ENCODE data around the gene GARNL3. TPM values are rescaled to one million over a fixed set of nuclear protein-coding genes. Genes with fewer than 3 reads are reported as not detected.

The GARNL3 gene
- total RNA-seq, 1 donor from 2014 or later = 7.4 TPM

DNA sequence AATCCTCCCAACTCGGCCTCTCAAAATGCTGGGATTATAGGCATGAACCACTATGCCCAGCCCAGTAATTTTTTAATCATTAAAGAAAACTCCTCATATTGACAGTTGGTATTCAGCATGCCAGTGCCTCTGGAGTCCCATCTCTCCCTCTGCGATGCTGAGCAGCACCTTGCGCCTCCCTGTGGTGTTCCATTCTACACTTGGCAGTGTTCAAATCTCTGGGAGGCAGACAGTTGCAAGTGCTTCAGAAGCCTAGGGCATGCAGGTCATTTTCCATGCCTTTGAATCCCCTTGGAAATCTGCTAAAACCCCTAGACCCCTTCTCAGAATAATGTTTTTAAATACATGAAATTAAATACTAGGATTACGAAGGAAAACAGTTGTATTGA lies 41.3 kb downstream of the GARNL3 start:
- ATAC-seq (no peak), DNase-seq (ENCODE audit: low spot score) (no peak)

DNA sequence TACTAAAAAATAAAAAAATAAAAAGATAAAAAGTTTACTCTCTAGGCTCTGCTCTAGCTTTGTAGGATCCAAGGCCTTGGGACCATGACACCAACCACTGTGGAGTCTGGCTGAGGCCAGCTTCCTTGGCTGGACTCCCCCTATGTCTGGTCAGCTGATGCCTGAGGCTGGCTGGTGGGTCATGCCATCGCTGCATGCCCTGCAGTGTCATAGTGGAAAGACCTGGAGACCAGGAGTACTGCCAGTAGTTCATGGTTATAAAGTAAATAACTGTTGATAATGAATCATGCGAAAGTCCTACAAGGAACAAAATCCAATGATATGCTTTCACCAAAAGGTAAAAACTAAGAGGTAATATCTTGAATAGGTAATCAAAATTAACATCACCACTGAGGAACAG lies 43.2 kb downstream of the GARNL3 start:
- ATAC-seq (peak; percentile 79), DNase-seq (ENCODE audit: low spot score) (peak; percentile 94)

DNA sequence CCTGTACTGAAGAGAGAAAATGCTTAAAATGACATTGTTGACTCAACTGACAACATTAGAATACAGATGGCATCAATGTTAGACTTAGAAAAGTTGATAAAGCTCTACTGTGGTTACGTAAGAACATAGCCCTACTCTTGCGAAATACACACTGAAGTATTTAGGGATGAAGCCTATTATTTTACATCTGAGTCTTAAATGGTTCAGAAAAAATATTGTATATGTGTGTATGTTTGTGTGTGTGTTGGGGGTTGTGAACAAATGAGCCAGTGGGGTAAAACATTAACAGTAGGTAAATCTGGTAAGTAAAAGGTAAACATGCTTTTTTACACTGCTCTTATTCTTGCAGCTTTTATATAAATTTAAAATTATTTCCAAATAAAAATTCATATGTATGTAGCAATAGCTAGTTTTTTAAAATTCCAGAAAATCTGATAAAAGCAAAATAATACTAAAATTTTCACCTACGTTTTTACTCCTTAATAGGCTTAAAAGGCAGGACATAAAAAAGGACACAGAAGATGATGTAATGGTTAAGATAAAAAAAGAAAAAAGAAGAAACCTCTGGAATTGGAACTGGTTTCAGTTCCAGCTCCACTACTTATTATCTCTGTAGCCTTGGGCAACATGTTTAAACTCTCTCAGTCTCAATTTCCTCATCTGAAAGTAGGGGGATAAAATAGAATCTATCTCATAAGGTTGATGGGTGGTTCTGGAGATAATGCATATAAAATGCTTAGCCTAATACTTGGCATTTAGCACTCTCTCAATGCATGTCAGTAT lies 44.3 kb downstream of the GARNL3 start:
- ATAC-seq (peak; percentile 32), DNase-seq (ENCODE audit: low spot score) (no peak)

DNA sequence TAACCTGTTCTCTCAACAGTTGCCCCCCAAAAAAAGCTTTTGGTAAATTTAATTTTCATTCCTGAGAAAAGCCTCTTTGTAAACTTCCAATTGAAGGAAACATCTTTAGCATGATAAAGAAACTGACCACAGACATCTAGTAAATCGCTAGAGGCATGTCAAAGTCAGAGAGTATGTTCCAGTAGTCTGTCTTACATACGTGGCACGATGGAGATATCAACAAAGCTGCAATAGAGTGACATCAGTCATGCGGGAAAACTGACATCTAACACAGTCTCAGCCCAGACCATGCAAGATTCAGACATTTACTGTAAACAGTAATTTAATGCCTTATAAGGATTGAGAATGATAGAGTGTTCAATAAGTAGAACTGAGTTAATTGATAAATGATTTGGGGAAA lies 45.1 kb downstream of the GARNL3 start:
- ATAC-seq = no peak
- DNase-seq (ENCODE audit: low spot score) = no peak

DNA sequence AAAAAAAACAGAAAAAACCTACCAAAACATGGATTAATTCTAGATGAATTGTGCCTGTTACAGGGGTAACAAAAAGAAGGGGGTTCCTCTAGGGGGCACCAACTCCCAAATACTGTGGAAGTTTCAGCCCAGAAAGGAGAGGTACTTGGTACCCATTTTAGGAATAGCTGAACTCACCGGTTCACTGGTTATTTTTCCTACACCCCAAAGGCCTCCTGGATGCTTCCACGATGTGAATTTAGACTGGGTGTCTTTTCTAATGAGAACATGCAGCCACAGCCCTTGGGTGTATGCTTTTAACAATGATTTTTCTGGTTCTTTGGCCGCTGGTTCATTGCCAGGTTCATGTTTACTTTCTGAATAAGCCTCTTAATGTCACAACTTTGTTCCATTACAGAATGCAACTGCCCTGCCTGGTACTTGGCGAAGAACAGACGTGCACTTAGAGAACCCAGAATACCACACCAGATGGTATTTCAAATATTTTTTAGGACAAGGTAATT lies 46.7 kb downstream of the GARNL3 start:
- peak; percentile 77 for DNase-seq (ENCODE audit: low spot score)

DNA sequence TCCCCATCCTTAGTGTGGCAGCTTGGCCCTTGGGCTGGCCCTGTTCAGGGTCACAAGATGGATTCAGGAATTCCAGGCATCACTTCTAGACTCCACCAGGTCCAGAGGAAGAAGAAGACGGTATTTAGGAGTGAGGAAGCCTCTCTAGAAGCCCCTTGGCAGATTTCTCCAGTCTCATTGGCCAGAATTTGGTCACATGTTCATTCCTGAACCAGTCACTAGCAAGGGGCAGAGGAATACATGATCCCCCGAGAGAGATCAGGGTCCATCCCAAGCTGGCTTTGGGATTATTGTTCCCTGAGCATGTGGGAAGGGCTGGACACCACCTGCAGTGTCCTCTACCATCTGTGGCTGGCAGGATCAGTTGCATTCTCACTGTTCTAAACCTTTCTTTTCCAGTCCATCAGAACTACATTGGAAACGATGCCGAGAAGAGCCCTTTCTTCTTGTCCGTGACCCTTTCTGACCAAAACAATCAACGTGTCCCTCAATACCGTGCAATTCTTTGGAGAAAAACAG lies 48.5 kb downstream of the GARNL3 start:
- no peak for ATAC-seq
- no peak for DNase-seq (ENCODE audit: low spot score)

More for the DNA sequence above, 46.7 kb downstream of the GARNL3 start:
- ATAC-seq = peak; percentile 63

DNA sequence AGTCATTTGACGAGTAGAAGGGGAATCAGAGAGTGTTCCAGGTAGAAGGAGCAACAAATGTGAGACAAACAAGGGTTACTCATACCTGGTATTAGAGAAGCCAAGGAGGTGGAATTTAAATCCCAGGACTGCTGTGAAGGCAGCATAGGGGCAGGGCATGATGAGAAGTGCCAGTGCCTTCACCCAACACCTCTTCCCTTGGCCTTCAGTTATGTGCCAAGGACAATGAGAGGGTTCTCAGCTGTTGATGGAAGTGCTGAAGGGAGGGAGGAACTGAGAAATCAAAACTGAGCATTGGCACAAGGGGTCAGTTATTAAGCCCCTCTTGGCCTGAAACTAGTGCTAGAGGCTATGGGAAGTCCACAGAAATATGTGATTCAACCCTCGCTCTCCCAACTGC lies 50.3 kb downstream of the GARNL3 start:
- ATAC-seq = no peak

DNA sequence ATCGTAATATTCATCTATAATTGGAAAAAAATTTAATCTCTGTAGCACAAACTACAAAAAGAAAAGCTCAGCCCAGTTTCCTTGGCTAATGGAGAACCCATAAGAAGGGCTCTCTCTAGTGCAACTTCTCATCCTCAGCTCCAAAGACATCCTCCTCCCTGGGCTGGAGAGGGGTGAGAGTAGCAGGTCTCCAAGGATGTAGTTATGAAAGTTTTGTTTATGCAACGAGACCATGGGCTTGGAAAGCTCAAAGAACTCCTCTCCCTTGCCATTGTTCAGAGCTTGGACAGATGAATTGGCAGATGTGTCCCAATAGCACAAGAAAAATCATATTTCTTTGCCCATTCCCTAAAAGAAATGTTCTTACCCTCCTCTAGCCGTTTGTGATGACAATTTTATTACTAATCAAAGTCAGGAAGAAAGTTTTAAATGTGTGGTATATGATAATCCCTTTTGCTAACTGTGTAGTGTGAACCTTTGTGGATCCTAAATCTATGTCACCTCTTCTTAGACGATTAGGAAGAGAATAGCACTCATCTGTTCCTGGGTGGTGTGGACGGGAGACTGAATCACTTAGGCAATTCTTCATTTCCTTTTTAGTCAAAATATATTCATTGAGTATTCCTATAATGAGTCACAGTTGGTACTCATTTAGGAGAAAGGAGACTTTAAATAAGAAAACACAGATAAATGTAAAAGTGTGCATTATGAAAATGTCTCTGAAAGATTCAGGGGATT lies 52.2 kb downstream of the GARNL3 start:
- ATAC-seq = no peak

More for the DNA sequence above, 50.3 kb downstream of the GARNL3 start:
- DNase-seq (ENCODE audit: low spot score) = no peak

DNA sequence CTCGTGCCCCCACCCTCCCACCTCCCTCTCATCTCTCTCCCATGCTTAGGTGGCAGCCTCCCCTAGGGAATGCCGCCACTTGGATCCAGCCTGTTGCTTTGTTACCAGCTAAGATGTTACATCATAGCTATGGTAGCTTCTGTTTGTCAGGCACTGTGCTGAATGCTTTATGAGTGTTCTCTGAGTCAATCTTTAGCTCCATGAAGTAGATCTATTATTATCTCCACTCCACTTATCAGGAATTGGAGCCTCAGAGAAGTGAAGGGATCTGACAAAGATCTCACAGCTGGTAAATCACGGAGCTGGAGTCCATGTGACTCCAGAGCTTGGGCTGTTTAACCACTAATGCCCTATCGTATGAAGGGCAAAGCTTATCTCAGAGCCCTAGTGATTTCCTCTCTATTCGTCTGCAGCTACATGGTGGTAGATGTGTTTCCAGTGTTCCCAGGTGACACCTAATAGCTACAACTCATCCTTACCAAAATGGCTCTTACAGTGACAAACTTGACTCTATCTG lies 54.1 kb downstream of the GARNL3 start:
- ATAC-seq (no peak), DNase-seq (ENCODE audit: low spot score) (no peak)

More for the DNA sequence above, 52.2 kb downstream of the GARNL3 start:
- no peak for DNase-seq (ENCODE audit: low spot score)

DNA sequence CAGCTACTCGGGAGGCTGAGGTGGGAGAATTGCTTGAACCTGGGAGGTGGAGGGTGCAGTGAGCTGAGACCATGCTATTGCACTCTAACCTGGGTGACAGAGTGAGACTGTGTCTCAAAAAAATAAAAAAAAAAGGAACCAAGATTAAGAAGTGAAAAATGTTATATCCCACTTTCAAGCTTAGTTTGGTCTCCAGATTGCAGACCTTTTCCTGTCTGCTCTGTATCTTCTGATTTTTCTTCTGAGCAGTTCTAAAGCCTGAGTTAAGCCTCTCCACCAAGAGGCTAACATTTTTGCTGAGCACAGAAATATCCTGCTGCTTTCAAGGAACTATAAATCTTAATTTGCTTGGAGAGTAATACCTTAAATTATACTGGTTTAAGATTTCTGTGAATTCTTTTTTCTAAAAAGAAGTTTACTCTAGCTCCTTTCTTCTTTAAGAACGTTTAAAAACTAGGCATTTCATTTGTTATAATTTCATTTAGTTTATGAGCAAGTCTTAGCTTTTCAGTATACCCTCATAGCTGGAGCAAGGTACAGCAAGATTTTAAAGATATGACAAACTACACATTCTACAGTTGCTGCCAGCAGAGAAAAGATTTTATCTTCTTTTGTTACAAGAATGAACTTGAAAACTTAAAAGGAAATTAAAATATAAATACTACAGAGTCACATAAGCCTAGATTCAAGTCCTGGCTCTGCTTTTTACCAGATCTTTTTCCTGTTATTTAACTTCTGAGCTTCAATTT lies 55.0 kb downstream of the GARNL3 start:
- DNase-seq (ENCODE audit: low spot score) = no peak
- ATAC-seq = no peak

DNA sequence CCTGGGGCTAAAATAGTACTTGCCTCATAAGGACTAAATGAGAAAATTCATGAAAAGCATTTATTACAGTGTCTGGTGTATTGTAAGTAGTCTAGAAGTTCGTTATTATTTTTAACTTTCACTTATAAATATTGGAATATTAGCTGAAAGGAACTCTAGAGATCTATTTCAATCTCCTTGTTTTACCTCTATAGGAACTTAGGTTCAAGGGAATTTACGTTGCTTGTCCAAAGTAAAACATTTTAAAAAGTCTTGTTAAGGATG lies 55.5 kb downstream of the GARNL3 start:
- ATAC-seq (no peak), DNase-seq (ENCODE audit: low spot score) (no peak)

DNA sequence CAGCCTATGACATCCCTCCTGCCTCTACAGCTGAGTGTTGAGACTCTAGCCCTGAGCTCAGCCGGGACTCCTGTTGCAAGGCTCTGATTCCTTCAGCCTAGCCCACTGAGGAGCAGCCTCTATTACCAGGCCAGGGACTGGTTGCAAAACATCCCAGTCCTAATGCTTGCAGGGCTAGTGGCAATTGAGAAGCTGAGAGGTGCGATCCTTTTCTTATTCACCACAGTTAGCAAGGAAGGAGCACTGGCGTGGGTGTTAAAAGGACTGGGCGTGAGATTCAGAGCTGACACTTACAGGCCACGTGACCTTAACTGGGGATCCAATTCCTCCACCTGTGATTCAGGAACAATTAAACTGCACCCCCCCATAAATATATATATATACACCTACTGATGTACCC lies 58.8 kb downstream of the GARNL3 start:
- DNase-seq (ENCODE audit: low spot score) (no peak), ATAC-seq (no peak)

DNA sequence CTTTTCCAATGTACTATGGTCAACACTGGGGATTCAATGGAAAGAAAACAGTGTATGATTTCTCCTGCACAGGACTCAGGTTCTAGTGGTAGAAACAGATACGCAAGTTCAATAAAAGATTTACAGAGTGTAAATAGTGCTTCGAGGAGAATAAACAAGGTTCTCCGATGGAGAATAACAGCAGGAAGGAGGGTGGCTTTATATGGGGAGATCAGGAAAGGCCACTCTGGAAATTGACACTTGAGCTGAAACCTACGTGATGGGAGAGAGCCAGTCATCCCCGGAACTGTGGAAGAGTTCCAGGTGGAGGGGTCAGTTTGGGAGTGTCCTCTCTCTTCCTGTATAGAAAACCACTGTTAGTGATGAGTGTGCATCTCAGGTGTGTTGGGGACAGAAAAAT lies 65.9 kb downstream of the GARNL3 start:
- DNase-seq (ENCODE audit: low spot score) (no peak), ATAC-seq (peak; percentile 56)

DNA sequence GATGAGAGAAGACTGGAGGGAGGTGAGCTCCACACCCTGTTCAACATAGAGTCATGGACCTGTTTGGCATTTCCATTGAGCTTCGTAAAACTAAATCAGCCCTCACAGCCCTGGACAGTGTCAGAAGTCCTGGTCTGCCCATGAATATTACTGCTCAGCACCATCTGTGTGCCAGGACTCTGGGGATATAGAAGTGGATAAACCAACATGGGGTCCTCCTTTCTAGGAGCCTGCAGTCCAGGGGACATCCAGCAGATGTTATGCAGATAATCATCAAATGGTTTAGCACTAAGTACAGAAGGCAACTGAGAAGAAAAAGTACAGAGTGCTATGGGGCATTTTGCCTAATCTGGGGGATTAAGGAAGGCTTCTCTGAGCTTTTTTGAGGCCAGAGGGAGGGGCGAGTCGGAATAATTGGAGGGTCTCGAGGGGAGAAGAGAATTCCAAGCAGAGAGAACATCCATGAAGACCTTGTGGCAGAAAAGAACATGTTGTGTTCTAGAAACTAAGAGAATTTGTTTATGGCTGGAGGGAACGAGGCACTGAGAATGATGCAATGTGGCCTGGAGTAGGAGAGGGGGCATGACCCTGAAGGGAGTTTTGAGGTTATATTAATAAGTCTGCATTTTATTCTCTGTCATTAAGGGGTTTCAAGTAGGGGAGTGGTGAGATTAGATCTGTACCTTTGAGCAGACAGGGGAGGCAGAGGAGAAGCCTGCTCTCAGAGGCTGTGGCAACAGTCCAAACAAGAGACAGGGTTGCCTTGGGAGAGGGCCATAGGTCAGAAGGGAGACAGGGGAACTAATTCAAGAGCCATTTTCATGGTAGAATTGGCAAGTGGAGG lies 68.9 kb downstream of the GARNL3 start:
- peak; percentile 73 for ATAC-seq
- no peak for DNase-seq (ENCODE audit: low spot score)

DNA sequence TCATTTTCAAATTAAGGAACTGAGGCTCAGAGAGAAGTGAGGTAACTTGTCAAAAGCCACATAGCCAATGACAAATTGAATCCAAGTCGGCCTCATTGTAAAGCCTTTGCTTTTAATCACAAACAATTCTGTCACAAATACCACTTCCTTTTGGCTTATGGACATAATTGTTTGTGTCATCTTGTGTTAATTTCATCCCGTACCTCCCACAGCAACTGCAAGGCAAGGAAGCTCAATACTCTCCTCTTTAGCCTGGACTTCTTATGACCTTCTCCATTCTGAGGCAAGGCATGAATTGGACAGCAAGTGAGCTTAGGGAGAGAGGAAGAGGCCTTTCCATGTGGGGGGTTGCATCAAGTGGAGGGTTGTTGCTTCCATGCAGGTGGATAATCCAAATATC lies 70.2 kb downstream of the GARNL3 start:
- DNase-seq (ENCODE audit: low spot score) (no peak), ATAC-seq (no peak)

DNA sequence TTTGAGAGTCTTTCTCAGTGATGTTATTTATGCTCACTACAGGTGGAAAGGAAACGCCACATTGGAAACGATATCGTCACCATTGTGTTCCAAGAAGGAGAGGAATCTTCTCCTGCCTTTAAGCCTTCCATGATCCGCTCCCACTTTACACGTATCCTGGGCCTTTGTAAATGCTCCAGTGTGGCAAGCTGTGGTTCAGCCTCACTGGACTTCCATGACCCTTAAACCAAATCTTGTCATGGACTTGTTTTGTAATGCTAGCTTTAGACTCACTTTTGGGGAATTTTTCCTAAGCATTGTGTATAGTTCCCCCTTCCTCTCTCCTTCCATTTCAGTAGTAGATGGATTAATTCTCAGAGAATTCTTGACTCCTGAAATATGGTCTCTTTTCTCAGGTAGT lies 71.5 kb downstream of the GARNL3 start:
- no peak for ATAC-seq

DNA sequence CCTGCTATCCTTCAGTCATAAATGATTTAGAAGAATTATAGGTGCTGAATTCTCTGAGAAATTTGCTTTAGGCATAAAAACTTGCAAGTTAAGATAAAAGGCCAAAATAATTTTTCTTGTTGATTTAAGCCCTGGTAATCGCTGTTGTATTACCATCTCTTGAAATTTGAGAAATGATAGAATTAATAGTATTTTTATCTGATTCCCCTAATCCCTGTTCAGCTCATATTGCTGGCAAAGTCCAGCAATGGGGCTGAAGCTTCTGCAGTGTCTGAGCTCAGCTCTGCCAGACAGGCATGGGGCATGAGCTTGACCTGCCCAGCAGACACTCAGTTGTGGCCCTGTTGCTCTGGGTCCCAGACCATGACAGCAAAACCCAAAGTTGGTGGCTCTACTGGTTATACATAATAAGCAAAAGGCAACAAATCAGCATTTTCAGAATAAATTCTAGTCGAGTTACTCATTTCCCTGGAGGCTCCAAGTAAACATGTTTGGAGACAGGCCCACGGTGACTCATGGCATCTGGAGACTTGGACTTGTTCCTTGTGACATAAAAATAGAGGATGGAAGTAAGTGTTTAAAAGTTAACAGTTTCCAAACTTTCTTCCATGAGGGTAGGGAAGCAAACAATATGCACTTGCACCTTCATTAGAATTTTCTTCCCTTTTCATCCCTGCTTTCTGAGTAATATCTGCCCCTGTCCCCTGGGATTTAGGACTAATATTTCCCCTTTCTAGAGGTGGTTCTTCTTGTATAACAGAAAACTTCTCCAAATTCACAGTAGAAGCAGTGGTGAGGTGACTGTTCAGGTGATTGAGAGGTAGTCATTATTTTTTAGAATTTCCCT lies 72.2 kb downstream of the GARNL3 start:
- DNase-seq (ENCODE audit: low spot score) = no peak
- ATAC-seq = no peak

More for the DNA sequence above, 71.5 kb downstream of the GARNL3 start:
- DNase-seq (ENCODE audit: low spot score) = no peak

DNA sequence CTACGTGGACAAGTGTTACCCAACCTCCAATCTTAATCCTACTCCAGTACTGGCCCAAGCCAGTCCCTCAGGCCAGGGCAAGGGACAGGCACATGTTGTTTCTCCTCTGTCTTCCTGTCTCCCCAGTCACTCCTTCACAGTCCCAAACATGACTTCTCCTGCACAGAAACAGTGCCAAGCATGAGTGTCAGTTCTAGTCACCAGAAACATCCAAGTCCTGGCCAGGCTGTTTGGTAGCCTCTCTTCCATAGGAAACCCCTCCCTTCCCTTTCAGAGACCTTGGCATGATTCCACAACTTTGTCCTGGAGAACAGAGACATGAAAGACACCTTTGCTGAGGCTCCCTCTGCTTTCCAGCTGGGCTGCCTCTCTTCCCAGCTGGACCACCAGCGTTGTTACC lies 76.1 kb downstream of the GARNL3 start:
- DNase-seq (ENCODE audit: low spot score) (no peak), ATAC-seq (no peak)

DNA sequence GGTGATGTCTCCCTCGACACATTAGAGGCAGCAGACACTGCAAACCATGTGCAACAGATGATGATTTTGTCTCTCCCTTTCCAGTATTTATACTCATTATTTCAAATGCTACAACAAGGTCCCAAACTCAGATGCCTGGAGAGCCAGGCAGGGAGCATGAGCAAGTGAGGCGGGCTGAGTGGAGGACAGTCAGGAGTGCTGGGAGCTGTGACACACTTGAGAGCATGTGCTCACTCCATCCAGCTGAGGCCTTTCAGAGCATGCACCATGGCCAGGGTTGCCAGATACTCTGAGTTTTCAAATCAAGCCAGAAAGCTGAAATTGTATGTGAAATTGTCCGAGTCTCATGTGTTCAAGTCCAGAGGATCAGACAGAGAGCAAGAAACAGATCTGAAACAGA lies 76.6 kb downstream of the GARNL3 start:
- DNase-seq (ENCODE audit: low spot score) (no peak), ATAC-seq (no peak)

Data from left lobe of liver (tissue), 2 donors.